CD14-positive monocyte (primary cell): Measurements from ENCODE around the gene FNBP1L. TPM values are rescaled to one million over a fixed set of nuclear protein-coding genes. Genes with fewer than 3 reads are reported as not detected.

Experiments used
- DNase-seq, 3 donors: peaks; one replicate each; pipeline ENCODE4 v3.0.0-alpha.2; 2011 to 2022
- H2AFZ ChIP-seq: 2 replicates; pipeline ENCODE4 v1.6.0; 2012; ENCODE audit warnings: mild to moderate bottlenecking, low read depth, low read length, inconsistent platforms; ENCODE audit not compliant: insufficient read depth, poor library complexity, severe bottlenecking
- H3K27ac ChIP-seq, 2 donors: 1 replicate in 1 of 2; 2 replicates in 1 of 2; pipeline ENCODE4 v1.5.1; 2012 to 2013; ENCODE audit warnings: low read length in 2 of 2, control low read depth in 1 of 2, inconsistent platforms in 1 of 2, low read depth in 1 of 2, mild to moderate bottlenecking in 1 of 2
- H3K27me3 ChIP-seq, 2 donors: one replicate each; pipeline versions ENCODE4 v1.6.0 to v1.6.1; 2011 to 2013; ENCODE audit warnings: low read length in 2 of 2; ENCODE audit not compliant: control insufficient read depth in 2 of 2, insufficient read depth in 2 of 2
- H3K36me3 ChIP-seq, 2 donors: replicated peaks in 1 of 2; 1 replicate in 1 of 2; 2 replicates in 1 of 2; pipeline versions ENCODE4 v1.5.1 to v1.6.1; 2012 to 2013; ENCODE audit warnings: low read length in 2 of 2, control low read depth in 1 of 2, inconsistent platforms in 1 of 2, mild to moderate bottlenecking in 1 of 2; ENCODE audit not compliant: insufficient read depth in 2 of 2, control insufficient read depth in 1 of 2
- H3K4me1 ChIP-seq, 2 donors: 1 replicate in 1 of 2; 2 replicates in 1 of 2; pipeline versions ENCODE4 v1.5.1 to v1.6.1; 2012 to 2013; ENCODE audit warnings: low read length in 2 of 2, control low read depth in 1 of 2, inconsistent platforms in 1 of 2, mild to moderate bottlenecking in 1 of 2, moderate library complexity in 1 of 2; ENCODE audit not compliant: insufficient read depth in 2 of 2, control insufficient read depth in 1 of 2
- H3K4me2 ChIP-seq: replicated peaks from 2 replicates; pipeline ENCODE3; 2012; ENCODE audit warnings: low read length, moderate library complexity, mild to moderate bottlenecking; ENCODE audit not compliant: poor library complexity, severe bottlenecking; ENCODE audit errors: extremely low read depth
- H3K4me3 ChIP-seq, 3 experiments: fragments of 200-600 bp in 1 of 3; sonication (generic) in 1 of 3; replicated peaks in 1 of 3; 1 replicate in 2 of 3; 2 replicates in 1 of 3; pipeline ENCODE4 v1.5.1; 2011 to 2013; ENCODE audit warnings: low read length in 3 of 3, mild to moderate bottlenecking in 3 of 3, control low read depth in 2 of 3, low read depth in 2 of 3, inconsistent platforms in 1 of 3, moderate library complexity in 1 of 3
- H3K79me2 ChIP-seq: 2 replicates; pipeline ENCODE4 v1.6.0; 2012; ENCODE audit warnings: mild to moderate bottlenecking, control low read depth, inconsistent platforms, low read length, moderate library complexity; ENCODE audit not compliant: insufficient read depth
- H3K9ac ChIP-seq: 2 replicates; pipeline ENCODE4 v1.6.0; 2017; ENCODE audit warnings: low read length, mild to moderate bottlenecking; ENCODE audit not compliant: insufficient read depth, poor library complexity, severe bottlenecking
- H3K9me3 ChIP-seq, 2 donors: replicated peaks in 1 of 2; 1 replicate in 1 of 2; 2 replicates in 1 of 2; pipeline versions ENCODE4 v1.5.1 to v1.6.1; 2012 to 2013; ENCODE audit warnings: low read length in 2 of 2, control low read depth in 1 of 2; ENCODE audit not compliant: control insufficient read depth in 1 of 2, insufficient read depth in 1 of 2
- H4K20me1 ChIP-seq: 2 replicates; pipeline ENCODE4 v1.6.0; 2012; ENCODE audit warnings: mild to moderate bottlenecking, low read length, control low read depth, moderate library complexity; ENCODE audit not compliant: insufficient read depth
- H3K27ac Mint-ChIP-seq, 7 donors: one replicate each; pipeline ENCODE4 v1.8.0; 2020; ENCODE audit warnings: mild to moderate bottlenecking in 7 of 7, mixed read lengths in 7 of 7, moderate library complexity in 6 of 7, inconsistent platforms in 2 of 7
- H3K27me3 Mint-ChIP-seq, 3 donors: one replicate each; pipeline ENCODE4 v1.8.0; 2021 to 2022; ENCODE audit warnings: low read depth in 3 of 3, mild to moderate bottlenecking in 3 of 3, mixed read lengths in 3 of 3, moderate library complexity in 3 of 3, inconsistent platforms in 1 of 3
- H3K36me3 Mint-ChIP-seq, 2 donors: one replicate each; pipeline ENCODE4 v1.8.0; 2020; ENCODE audit warnings: mixed read lengths in 2 of 2, inconsistent platforms in 1 of 2, mild to moderate bottlenecking in 1 of 2
- H3K4me1 Mint-ChIP-seq: one replicate; pipeline ENCODE4 v1.8.0; 2020; ENCODE audit warnings: mild to moderate bottlenecking, mixed read lengths
- H3K4me3 Mint-ChIP-seq, 2 donors: one replicate each; pipeline ENCODE4 v1.8.0; 2020; ENCODE audit warnings: mild to moderate bottlenecking in 2 of 2, mixed read lengths in 2 of 2, moderate library complexity in 1 of 2
- H3K9me3 Mint-ChIP-seq, 7 donors: one replicate each; pipeline ENCODE4 v1.8.0; 2020 to 2022; ENCODE audit warnings: mixed read lengths in 7 of 7, mild to moderate bottlenecking in 6 of 7, moderate library complexity in 6 of 7, inconsistent platforms in 2 of 7
- WGBS: methylation state at CpG from one replicate; pipeline ENCODE4 v1.1.5; 2013; ENCODE audit warnings: missing lambda C conversion rate; ENCODE audit not compliant: insufficient coverage; 5-methylcytosine and 5-hydroxymethylcytosine counted together
- intact Hi-C, 2 donors: fragments of 100-400 bp; cut with micrococcal nuclease; formaldehyde crosslinking; loops; one replicate each; pipeline versions ENCODE4 v1.15.0 to v1.15.1; 2023
- polyA plus RNA-seq, 3 donors: library from polyadenylated mRNA; depleted of rRNA in 1 of 3; unstranded in 2 of 3; stranded (reverse) in 1 of 3; fragments of 300-500 nt in 2 of 3; fragments of >200 nt in 1 of 3; fragmentation: Illumina TruSeq in 2 of 3; gene quantifications; 1 replicate in 2 of 3; 2 replicates in 1 of 3; pipeline ENCODE4 v1.2.3, GENCODE V29; 2012 to 2021
- TF ChIP-seq, protein P1 (sequence below): fragments of 200-600 bp; IDR thresholded peaks from one replicate; pipeline ENCODE4 v1.8.0; 2022; ENCODE audit warnings: antibody characterized with exemption, mild to moderate bottlenecking

FNBP1L gene
- polyA plus RNA-seq, 3 donors: 0.15 to 0.32 (median 0.28) TPM

DNA sequence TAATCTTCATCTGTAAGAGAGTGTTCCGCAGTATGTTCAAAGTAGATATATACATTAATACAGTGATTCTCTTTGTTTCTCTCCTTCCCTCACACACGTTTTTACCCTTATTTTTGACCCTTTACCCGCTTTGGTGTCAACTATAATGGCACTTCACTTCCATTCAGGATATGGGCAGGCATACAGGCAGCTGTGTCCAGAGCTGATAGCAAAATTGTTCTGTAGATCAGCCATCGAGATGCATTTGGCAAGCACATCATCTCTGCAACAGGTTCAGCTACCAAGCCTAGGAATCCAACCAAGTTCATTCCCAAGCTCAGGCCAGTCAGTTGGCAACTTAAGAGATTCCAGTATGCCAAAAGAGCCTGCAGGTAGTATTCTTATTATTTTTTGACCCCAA lies 74.8 kb downstream of the FNBP1L start:
- H3K9ac ChIP-seq: no peak overlapping the region
- Mint-ChIP-seq H3K27me3 (peaks cover 0 to 2% (median 1%) of the 10 kb centered on the region in 3 donors), H3K9me3 (peaks cover 0 to 6% (median 0%) of the 10 kb centered on the region in 7 donors), H3K27ac (no peak overlapping the region), H3K4me1 (peaks cover 8% of the 10 kb centered on the region), H3K4me3 (no peak overlapping the region), H3K36me3 (peaks cover 0 to 5% of the 10 kb centered on the region in 2 donors)
- intact Hi-C loops: no loop called here
- no peaks in the 10 kb centered on the region for H3K9me3 ChIP-seq
- TF ChIP-seq, protein P1, sequence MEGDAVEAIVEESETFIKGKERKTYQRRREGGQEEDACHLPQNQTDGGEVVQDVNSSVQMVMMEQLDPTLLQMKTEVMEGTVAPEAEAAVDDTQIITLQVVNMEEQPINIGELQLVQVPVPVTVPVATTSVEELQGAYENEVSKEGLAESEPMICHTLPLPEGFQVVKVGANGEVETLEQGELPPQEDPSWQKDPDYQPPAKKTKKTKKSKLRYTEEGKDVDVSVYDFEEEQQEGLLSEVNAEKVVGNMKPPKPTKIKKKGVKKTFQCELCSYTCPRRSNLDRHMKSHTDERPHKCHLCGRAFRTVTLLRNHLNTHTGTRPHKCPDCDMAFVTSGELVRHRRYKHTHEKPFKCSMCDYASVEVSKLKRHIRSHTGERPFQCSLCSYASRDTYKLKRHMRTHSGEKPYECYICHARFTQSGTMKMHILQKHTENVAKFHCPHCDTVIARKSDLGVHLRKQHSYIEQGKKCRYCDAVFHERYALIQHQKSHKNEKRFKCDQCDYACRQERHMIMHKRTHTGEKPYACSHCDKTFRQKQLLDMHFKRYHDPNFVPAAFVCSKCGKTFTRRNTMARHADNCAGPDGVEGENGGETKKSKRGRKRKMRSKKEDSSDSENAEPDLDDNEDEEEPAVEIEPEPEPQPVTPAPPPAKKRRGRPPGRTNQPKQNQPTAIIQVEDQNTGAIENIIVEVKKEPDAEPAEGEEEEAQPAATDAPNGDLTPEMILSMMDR: no peak
- no peak overlapping the region for H3K27ac ChIP-seq
- no peak for DNase-seq
- no peaks in the 10 kb centered on the region for H3K27me3 ChIP-seq
- no peaks in the 10 kb centered on the region for H3K79me2 ChIP-seq
- H3K36me3 ChIP-seq: no peaks in the 10 kb centered on the region
- H4K20me1 ChIP-seq: no peaks in the 10 kb centered on the region
- H2AFZ ChIP-seq: no peak overlapping the region
- no peaks in the 10 kb centered on the region for H3K4me1 ChIP-seq
- 67% methylated on average over 2 of the region's 4 CpGs for WGBS
- no peak overlapping the region for H3K4me3 ChIP-seq
- H3K4me2 ChIP-seq: no peak overlapping the region

DNA sequence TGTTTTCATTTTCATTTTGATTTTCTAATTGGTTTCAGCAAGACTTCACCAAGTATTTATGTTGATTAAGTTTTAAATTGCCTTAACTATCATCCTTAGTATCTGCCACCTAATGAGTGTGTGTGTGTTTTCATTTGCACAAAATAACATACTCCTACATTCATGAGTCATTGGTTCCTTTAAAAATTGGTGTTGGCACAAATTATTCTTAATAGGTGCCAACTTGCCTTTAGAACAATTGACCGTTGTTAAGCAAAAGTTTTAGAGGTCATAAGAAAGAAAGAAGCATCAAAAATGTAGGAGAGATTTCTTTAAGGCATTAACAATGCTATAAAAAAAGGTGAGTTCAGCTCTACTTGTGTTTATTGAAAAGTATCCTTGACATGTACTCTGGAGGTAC lies 77.5 kb downstream of the FNBP1L start:
- Histone ChIP-seq H4K20me1 (no peaks in the 10 kb centered on the region), H3K27ac (no peak overlapping the region), H3K9ac (no peak overlapping the region), H3K4me1 (no peaks in the 10 kb centered on the region), H2AFZ (no peak overlapping the region), H3K79me2 (no peaks in the 10 kb centered on the region), H3K4me2 (no peak overlapping the region), H3K4me3 (no peak overlapping the region), H3K9me3 (no peaks in the 10 kb centered on the region), H3K36me3 (no peaks in the 10 kb centered on the region), H3K27me3 (no peaks in the 10 kb centered on the region)
- Mint-ChIP-seq H3K4me3 (no peak overlapping the region), H3K4me1 (peaks cover 7% of the 10 kb centered on the region), H3K27ac (no peak overlapping the region), H3K27me3 (peaks cover 0 to 2% (median 1%) of the 10 kb centered on the region in 3 donors), H3K36me3 (peaks cover 0 to 6% of the 10 kb centered on the region in 2 donors), H3K9me3 (peaks cover 0 to 6% (median 0%) of the 10 kb centered on the region in 7 donors)
- TF ChIP-seq, protein P1: no peak
- intact Hi-C loops: no loop called here
- DNase-seq: no peak
- 100% methylated on average over 1 of the region's 1 CpG for WGBS
